ENCODE results near the gene SGTB.
A peak's percentile ranks its signal among the peaks of the same experiment; 100 is the strongest.
"Not testable (repeated sequence)": the region's sequence is repeated elsewhere in the genome, so short reads cannot be mapped to it uniquely, and the experiment has no call there.

SGTB gene

GRCh38 chr5:65663804-65664521 lies 57.9 kb downstream of the SGTB start:
- DNase-seq: peak; percentile 33

GRCh38 chr5:65654713-65655112 lies 67.2 kb downstream of the SGTB start:
- DNase-seq: no peak

GRCh38 chr5:65651144-65651543 lies 70.8 kb downstream of the SGTB start:
- DNase-seq: no peak

DNA sequence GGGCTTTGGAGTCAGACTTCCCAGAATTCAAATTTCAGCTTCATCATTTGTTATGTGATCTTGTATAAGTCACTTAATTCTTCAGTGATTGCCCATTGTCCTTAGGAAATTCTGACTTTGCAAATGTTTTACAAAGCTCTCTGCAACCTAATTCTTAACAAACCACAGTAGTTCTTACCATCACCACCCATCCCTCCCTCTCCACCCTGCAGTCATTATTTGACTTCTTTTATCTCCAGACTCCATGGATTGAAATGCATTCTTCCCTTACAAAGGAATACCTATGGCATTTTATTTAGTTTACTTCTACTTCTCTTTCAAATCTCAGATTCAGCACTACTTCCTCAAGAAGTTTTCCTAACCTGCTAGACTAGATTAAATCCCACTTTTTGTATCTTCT lies 74.0 kb downstream of the SGTB start:
- no peak for DNase-seq

GRCh38 chr5:65646938-65647337 lies 75.0 kb downstream of the SGTB start:
- DNase-seq: no peak

GRCh38 chr5:65640240-65640639 lies 81.7 kb downstream of the SGTB start:
- no peak for DNase-seq

DNA sequence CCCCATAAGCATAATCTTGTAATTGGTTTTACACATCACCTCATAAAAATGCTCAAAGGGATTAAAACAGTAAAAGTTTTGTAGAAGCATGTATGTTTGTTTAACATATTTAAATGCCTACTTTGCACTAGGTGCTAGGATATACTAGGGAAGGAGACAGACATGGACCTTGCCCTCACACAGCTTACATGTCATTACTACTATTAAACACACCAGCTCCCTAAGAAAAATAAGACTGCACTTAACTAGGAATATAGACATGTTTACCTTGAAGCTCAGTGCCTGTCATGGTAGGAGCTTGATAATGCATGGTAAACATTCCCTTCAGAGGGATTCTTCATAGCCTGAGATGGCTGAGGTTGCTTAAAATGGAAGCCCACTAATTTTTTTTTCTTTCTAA lies 90.9 kb downstream of the SGTB start:
- DNase-seq: no peak

- DNase-seq: no peak
Observed at GRCh38 chr5:65625743-65626142, 96.2 kb downstream of the SGTB start.

DNA sequence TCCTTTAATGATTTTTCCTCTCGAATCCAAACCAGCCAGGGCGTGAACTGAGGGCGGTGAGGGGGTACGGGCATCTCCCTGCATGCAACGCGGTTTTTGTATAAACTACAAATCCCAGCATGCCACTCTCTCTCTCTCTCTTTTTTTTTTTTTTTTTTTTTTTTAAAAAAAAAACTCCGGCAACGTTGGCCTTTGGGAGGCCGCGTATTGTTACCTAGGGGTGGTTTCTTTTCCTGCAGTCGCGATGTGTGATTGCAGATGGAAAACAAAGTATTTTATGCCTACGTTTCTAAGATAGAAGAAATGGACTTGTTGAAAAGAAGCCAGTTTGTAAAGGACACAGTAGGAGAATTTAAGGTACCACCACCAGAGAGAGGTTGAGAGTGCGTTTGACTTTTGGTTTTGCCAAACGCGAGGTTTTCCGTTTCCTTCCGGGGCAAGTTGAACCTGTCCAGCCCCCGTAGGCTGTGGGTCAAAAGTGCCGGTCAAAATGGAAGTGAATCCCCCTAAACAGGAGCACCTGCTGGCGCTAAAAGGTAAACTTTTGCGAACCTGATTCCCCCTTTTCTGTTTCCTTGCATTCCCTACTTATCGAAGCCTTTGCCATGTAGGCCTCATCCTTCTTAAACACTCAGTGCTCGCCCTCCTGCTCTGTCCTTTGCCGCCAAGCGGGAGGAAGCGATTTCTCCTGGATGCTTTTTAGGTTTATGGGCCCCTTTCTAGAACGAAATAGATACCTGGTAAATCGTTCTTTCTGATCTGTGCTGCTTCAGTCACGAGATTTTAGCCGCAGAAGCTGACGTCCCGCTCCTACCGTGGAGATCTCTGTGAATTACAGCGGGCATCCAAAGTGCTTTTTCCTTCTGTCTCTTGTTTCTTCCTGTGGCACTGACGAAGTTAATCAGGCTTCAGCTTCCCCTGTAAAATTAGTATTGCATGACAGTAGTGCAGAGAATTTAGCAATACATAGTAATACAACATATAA lies 97.0 kb downstream of the SGTB start, which contains the start of the genes SHLD3 and TRAPPC13:
SHLD3 (plus strand) TSS at position 457 of the 985 bp plus-strand sequence. CDS start 4,561 bp downstream, outside the sequence.
TRAPPC13 (plus strand) TSS at position 457 of the 985 bp plus-strand sequence; CDS start at position 491, 34 bp downstream.
- DNase-seq: peak; percentile 88

- peak; percentile 93 for DNase-seq
Observed at GRCh38 chr5:65624025-65624570, 97.8 kb downstream of the SGTB start, which contains the start of gene TRIM23. Gene TRIM23, minus strand, starts transcription at chr5:65624333. Its CDS starts 59 bp downstream, at chr5:65624274.

- DNase-seq: no peak
Observed at GRCh38 chr5:65623482-65623881, 98.4 kb downstream of the SGTB start.

- DNase-seq: not testable (repeated sequence)
Observed at GRCh38 chr5:65621961-65622360, 99.9 kb downstream of the SGTB start.

GRCh38 chr5:65620021-65620420 lies 101.9 kb downstream of the SGTB start:
- DNase-seq: no peak

All from fibroblast of skin of abdomen (primary cell).